PFSK-1 (cell line): ENCODE measurements around the gene HIVEP2.

ENCODE experiments used
- FOXP2 ChIP-seq: optimal IDR thresholded peaks from 2 replicates; pipeline ENCODE3; 2011; ENCODE audit warnings: borderline replicate concordance, control low read depth, inconsistent platforms; ENCODE audit not compliant: insufficient read depth; ENCODE audit errors: extremely low read length, extremely low read depth
- POLR2AphosphoS5 ChIP-seq: IDR thresholded peaks from 2 replicates; pipeline ENCODE4 v1.6.1; 2012; ENCODE audit warnings: low read depth, mild to moderate bottlenecking, control low read depth, low read length, moderate library complexity
- SIN3A ChIP-seq: IDR thresholded peaks from 2 replicates; pipeline ENCODE4 v1.6.1; 2012; ENCODE audit warnings: mild to moderate bottlenecking, low read length, moderate library complexity, borderline replicate concordance; ENCODE audit not compliant: insufficient read depth
- TAF1 ChIP-seq: IDR thresholded peaks from 2 replicates; pipeline ENCODE4 v1.6.1; 2012; ENCODE audit warnings: low read length, control low read depth, borderline replicate concordance; ENCODE audit not compliant: insufficient read depth
- TF ChIP-seq, protein P1 (sequence below), 2 experiments: IDR thresholded peaks; 2 replicates each; pipeline versions ENCODE4 v1.6.1 to v1.8.0; 2011 to 2012; ENCODE audit warnings: low read depth in 2 of 2, low read length in 2 of 2, control low read depth in 1 of 2, inconsistent platforms in 1 of 2, mild to moderate bottlenecking in 1 of 2, moderate library complexity in 1 of 2; ENCODE audit not compliant: insufficient read depth in 1 of 2

The HIVEP2 gene

GRCh38 chr6:142925575-142926110 is 19.3 kb downstream of the HIVEP2 start:
- TF ChIP-seq FOXP2 (no peak), POLR2AphosphoS5 (no peak), TAF1 (no peak), SIN3A (no peak)
- TF ChIP-seq, protein P1, sequence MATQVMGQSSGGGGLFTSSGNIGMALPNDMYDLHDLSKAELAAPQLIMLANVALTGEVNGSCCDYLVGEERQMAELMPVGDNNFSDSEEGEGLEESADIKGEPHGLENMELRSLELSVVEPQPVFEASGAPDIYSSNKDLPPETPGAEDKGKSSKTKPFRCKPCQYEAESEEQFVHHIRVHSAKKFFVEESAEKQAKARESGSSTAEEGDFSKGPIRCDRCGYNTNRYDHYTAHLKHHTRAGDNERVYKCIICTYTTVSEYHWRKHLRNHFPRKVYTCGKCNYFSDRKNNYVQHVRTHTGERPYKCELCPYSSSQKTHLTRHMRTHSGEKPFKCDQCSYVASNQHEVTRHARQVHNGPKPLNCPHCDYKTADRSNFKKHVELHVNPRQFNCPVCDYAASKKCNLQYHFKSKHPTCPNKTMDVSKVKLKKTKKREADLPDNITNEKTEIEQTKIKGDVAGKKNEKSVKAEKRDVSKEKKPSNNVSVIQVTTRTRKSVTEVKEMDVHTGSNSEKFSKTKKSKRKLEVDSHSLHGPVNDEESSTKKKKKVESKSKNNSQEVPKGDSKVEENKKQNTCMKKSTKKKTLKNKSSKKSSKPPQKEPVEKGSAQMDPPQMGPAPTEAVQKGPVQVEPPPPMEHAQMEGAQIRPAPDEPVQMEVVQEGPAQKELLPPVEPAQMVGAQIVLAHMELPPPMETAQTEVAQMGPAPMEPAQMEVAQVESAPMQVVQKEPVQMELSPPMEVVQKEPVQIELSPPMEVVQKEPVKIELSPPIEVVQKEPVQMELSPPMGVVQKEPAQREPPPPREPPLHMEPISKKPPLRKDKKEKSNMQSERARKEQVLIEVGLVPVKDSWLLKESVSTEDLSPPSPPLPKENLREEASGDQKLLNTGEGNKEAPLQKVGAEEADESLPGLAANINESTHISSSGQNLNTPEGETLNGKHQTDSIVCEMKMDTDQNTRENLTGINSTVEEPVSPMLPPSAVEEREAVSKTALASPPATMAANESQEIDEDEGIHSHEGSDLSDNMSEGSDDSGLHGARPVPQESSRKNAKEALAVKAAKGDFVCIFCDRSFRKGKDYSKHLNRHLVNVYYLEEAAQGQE (IDR thresholded peaks at IDR 0.05; ENCODE audit: insufficient read depth in 1 of 2, low read depth in 2 of 2, low read length in 2 of 2), result no peak

GRCh38 chr6:142918339-142919042 is 26.5 kb downstream of the HIVEP2 start:
- no peak for TF ChIP-seq TAF1
- TF ChIP-seq FOXP2, result no peak
- TF ChIP-seq SIN3A, result no peak
- TF ChIP-seq, protein P1 (IDR thresholded peaks at IDR 0.05; ENCODE audit: insufficient read depth in 1 of 2, low read depth in 2 of 2, low read length in 2 of 2), result no peak
- TF ChIP-seq POLR2AphosphoS5, result no peak

DNA sequence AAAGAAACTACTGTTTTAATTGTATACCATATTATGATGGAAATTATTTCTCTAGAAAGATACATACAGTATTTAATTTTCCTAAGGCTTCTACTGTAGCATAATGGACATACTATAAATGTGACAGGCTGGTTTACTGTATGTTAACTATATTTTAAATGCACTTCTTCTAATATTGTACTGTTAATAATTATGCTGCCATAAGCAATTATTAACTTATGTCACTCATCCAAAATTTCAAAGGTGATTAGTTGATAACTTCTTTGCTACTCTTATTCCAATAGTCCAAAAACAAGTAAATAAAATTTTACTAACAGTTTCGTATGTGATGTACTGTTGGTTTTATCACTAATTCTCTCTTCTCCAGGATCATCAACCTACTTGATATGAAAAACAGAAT is 28.1 kb downstream of the HIVEP2 start:
- TF ChIP-seq TAF1 (no peak), POLR2AphosphoS5 (no peak)
- TF ChIP-seq, protein P1 (IDR thresholded peaks at IDR 0.05; ENCODE audit: insufficient read depth in 1 of 2, low read depth in 2 of 2, low read length in 2 of 2), result no peak

GRCh38 chr6:142914937-142915697 is 29.9 kb downstream of the HIVEP2 start:
- TF ChIP-seq, protein P1 (IDR thresholded peaks at IDR 0.05; ENCODE audit: insufficient read depth in 1 of 2, low read depth in 2 of 2, low read length in 2 of 2), result no peak
- TF ChIP-seq TAF1 (no peak), FOXP2 (no peak), SIN3A (no peak), POLR2AphosphoS5 (no peak)
